HG03039 (cell line): Measurements from ENCODE around the gene OR4F6.
"Not testable (repeated sequence)": the region's sequence is repeated elsewhere in the genome, so short reads cannot be mapped to it uniquely, and the experiment has no call there.

Experiments used
- ATAC-seq: cut with Tn5 transposase; IDR thresholded peaks from one replicate; pipeline ENCODE4 v1.9.1; 2021; ENCODE audit warnings: mild to moderate bottlenecking, moderate library complexity; ENCODE audit not compliant: unreplicated experiment

OR4F6 gene

GRCh38 chr15:101803209-101803608 lies at the start of gene OR4F6:
TSS of gene OR4F6 (plus strand) at chr15:101803509. CDS start at chr15:101805720, 2,211 bp downstream.
- ATAC-seq: no peak

GRCh38 chr15:101764669-101765339 lies 38.5 kb upstream of the OR4F6 start:
- not testable (repeated sequence) for ATAC-seq

- not testable (repeated sequence) for ATAC-seq
Measured at GRCh38 chr15:101765340-101765671, 38.0 kb upstream of the OR4F6 start.

- no peak for ATAC-seq
Measured at GRCh38 chr15:101765772-101766456, 37.4 kb upstream of the OR4F6 start.

- not testable (repeated sequence) for ATAC-seq
Measured at GRCh38 chr15:101767083-101767640, 36.1 kb upstream of the OR4F6 start.

GRCh38 chr15:101772921-101773320 lies 30.4 kb upstream of the OR4F6 start:
- no peak for ATAC-seq

GRCh38 chr15:101773496-101774100 lies 29.7 kb upstream of the OR4F6 start:
- no peak for ATAC-seq

GRCh38 chr15:101775136-101775535 lies 28.2 kb upstream of the OR4F6 start:
- ATAC-seq: no peak

GRCh38 chr15:101778576-101778975 lies 24.7 kb upstream of the OR4F6 start:
- not testable (repeated sequence) for ATAC-seq

- not testable (repeated sequence) for ATAC-seq
Measured at GRCh38 chr15:101780225-101780624, 23.1 kb upstream of the OR4F6 start.

- ATAC-seq: no peak
Measured at GRCh38 chr15:101781928-101782327, 21.4 kb upstream of the OR4F6 start.

GRCh38 chr15:101784644-101785043 lies 18.7 kb upstream of the OR4F6 start:
- no peak for ATAC-seq

GRCh38 chr15:101786422-101786821 lies 16.9 kb upstream of the OR4F6 start:
- ATAC-seq: not testable (repeated sequence)

- ATAC-seq: not testable (repeated sequence)
Measured at GRCh38 chr15:101788001-101788400, 15.3 kb upstream of the OR4F6 start.

GRCh38 chr15:101788503-101789269 lies 14.6 kb upstream of the OR4F6 start:
- not testable (repeated sequence) for ATAC-seq

GRCh38 chr15:101790748-101791147 lies 12.6 kb upstream of the OR4F6 start:
- not testable (repeated sequence) for ATAC-seq

GRCh38 chr15:101793981-101794380 lies 9.3 kb upstream of the OR4F6 start:
- not testable (repeated sequence) for ATAC-seq

- no peak for ATAC-seq
Measured at GRCh38 chr15:101795455-101795854, 7.9 kb upstream of the OR4F6 start.

- ATAC-seq: no peak
Measured at GRCh38 chr15:101799665-101800064, 3.6 kb upstream of the OR4F6 start.

GRCh38 chr15:101801048-101801447 lies 2.3 kb upstream of the OR4F6 start:
- ATAC-seq: no peak

GRCh38 chr15:101803676-101804075 lies 367 bp downstream of the OR4F6 start:
- ATAC-seq: no peak
